CD4-positive, alpha-beta T cell (primary cell): Measurements from ENCODE around the gene NKAIN2. TPM values are rescaled to one million over a fixed set of nuclear protein-coding genes. Genes with fewer than 3 reads are reported as not detected.

ENCODE experiments used
- ATAC-seq: fragments of 200-7000 bp; cut with Tn5 transposase; one replicate; pipeline ENCODE4 v1.10.0; 2022; ENCODE audit warnings: mild to moderate bottlenecking; ENCODE audit not compliant: poor library complexity
- CTCF ChIA-PET: fragments of 350-600 bp; sonication (Branson Sonifier 250); formaldehyde crosslinking; loops from one replicate; lab custom pipeline; 2021; ENCODE audit warnings: antibody characterized with exemption, inconsistent platforms; lab: Charles Lee
- POLR2A ChIA-PET: fragments of 350-600 bp; sonication (Branson Sonifier 250); formaldehyde crosslinking; loops from one replicate; lab custom pipeline; 2021; ENCODE audit warnings: antibody characterized with exemption, inconsistent platforms; lab: Charles Lee
- DNase-seq, 14 experiments: peaks; one replicate each; pipeline ENCODE4 v3.0.0-alpha.2; 2013 to 2020; ENCODE audit warnings: mixed read lengths in 2 of 14
- H3K27ac ChIP-seq, 2 donors: one replicate each; pipeline versions ENCODE4 v1.5.1 to v1.7.0; 2013; ENCODE audit warnings: low read length in 2 of 2, low read depth in 1 of 2, mild to moderate bottlenecking in 1 of 2
- H3K27me3 ChIP-seq, 2 experiments: 1 replicate in 1 of 2; 2 replicates in 1 of 2; pipeline versions ENCODE4 v1.6.1 to v1.7.0; 2013; ENCODE audit warnings: low read length in 2 of 2, control low read depth in 1 of 2, mild to moderate bottlenecking in 1 of 2, moderate library complexity in 1 of 2; ENCODE audit not compliant: insufficient read depth in 2 of 2, control insufficient read depth in 1 of 2
- H3K36me3 ChIP-seq: one replicate; pipeline ENCODE4 v1.6.1; 2013; ENCODE audit warnings: low read length, control low read depth; ENCODE audit not compliant: insufficient read depth
- H3K4me1 ChIP-seq: one replicate; pipeline ENCODE4 v1.6.1; 2013; ENCODE audit warnings: low read length, control low read depth; ENCODE audit not compliant: insufficient read depth
- H3K4me3 ChIP-seq: one replicate; pipeline ENCODE4 v1.5.1; 2013; ENCODE audit warnings: mild to moderate bottlenecking, low read length, moderate library complexity
- H3K9me3 ChIP-seq, 2 experiments: 1 replicate in 1 of 2; 2 replicates in 1 of 2; pipeline versions ENCODE4 v1.6.1 to v1.7.0; 2013; ENCODE audit warnings: low read length in 2 of 2, mild to moderate bottlenecking in 2 of 2, control low read depth in 1 of 2, moderate library complexity in 1 of 2; ENCODE audit not compliant: control insufficient read depth in 1 of 2, insufficient read depth in 1 of 2
- H3K27ac Mint-ChIP-seq: one replicate; pipeline ENCODE4 v1.8.0; 2020; ENCODE audit warnings: mixed read lengths
- H3K27me3 Mint-ChIP-seq: one replicate; pipeline ENCODE4 v1.8.0; 2021; ENCODE audit warnings: mixed read lengths
- H3K36me3 Mint-ChIP-seq: one replicate; pipeline ENCODE4 v1.8.0; 2021; ENCODE audit warnings: low read depth, mixed read lengths
- H3K4me1 Mint-ChIP-seq: one replicate; pipeline ENCODE4 v1.8.0; 2021; ENCODE audit warnings: low read depth, mixed read lengths
- H3K4me3 Mint-ChIP-seq: one replicate; pipeline ENCODE4 v1.8.0; 2020; ENCODE audit warnings: mild to moderate bottlenecking, mixed read lengths
- H3K9me3 Mint-ChIP-seq: one replicate; pipeline ENCODE4 v1.8.0; 2020; ENCODE audit warnings: mixed read lengths
- intact Hi-C, 2 experiments: fragments of 100-400 bp; cut with DNase I in 1 of 2; cut with micrococcal nuclease in 1 of 2; formaldehyde crosslinking; loops; one replicate each; pipeline versions ENCODE4 v1.15.1 to v1.9.0; 2023 to 2025; cut with DNase I, micrococcal nuclease
- total RNA-seq, 174 experiments: library from RNA in 2 of 174; stranded (reverse) in 2 of 174; gene quantifications; one replicate each; pipeline ENCODE4 v1.2.3 and lab custom pipeline; 2021 to 2026
- TF ChIP-seq, protein P1 (sequence below): fragments of 200-600 bp; IDR thresholded peaks from one replicate; pipeline ENCODE4 v1.8.0; 2022; ENCODE audit warnings: antibody characterized with exemption, mild to moderate bottlenecking

NKAIN2 gene
- total RNA-seq, 2 experiments from 2014 or later = not detected

DNA sequence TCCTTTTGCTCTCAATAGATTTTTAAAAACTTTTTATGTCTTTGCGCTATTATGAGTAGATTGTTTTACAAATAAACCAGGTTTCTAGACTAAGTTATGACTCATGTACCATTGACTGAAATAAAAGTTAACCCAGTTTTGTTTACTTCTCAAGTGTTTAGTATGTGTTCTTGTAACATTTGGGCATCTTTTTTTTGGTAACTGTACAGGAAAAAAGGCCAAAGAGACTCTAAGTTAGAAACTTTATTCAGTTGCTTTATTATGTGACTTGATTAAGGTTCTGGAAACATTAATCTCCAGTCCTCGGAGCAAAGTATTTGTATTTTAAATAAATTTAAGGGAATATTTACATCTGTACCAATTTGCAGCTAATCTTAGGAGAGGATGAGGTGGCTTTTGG is 2.9 kb downstream of the NKAIN2 start:
- H3K27ac ChIP-seq = no peak overlapping the region
- ChIA-PET POLR2A (no interaction called here), CTCF (no interaction called here)
- Mint-ChIP-seq H3K27me3 (peaks cover 70% of the 10 kb centered on the region), H3K4me3 (no peak overlapping the region), H3K36me3 (no peaks in the 10 kb centered on the region), H3K9me3 (no peaks in the 10 kb centered on the region), H3K4me1 (peaks cover 13% of the 10 kb centered on the region), H3K27ac (no peak overlapping the region)
- DNase-seq (no peak), ATAC-seq (no peak)
- intact Hi-C loops = no loop called here
- peaks cover 15 to 36% of the 10 kb centered on the region in 2 experiments for H3K27me3 ChIP-seq
- no peak overlapping the region for H3K4me3 ChIP-seq
- H3K36me3 ChIP-seq = no peaks in the 10 kb centered on the region
- peaks cover 9% of the 10 kb centered on the region for H3K4me1 ChIP-seq
- TF ChIP-seq, protein P1, sequence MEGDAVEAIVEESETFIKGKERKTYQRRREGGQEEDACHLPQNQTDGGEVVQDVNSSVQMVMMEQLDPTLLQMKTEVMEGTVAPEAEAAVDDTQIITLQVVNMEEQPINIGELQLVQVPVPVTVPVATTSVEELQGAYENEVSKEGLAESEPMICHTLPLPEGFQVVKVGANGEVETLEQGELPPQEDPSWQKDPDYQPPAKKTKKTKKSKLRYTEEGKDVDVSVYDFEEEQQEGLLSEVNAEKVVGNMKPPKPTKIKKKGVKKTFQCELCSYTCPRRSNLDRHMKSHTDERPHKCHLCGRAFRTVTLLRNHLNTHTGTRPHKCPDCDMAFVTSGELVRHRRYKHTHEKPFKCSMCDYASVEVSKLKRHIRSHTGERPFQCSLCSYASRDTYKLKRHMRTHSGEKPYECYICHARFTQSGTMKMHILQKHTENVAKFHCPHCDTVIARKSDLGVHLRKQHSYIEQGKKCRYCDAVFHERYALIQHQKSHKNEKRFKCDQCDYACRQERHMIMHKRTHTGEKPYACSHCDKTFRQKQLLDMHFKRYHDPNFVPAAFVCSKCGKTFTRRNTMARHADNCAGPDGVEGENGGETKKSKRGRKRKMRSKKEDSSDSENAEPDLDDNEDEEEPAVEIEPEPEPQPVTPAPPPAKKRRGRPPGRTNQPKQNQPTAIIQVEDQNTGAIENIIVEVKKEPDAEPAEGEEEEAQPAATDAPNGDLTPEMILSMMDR = no peak
- peaks cover 0 to 7% of the 10 kb centered on the region in 2 experiments for H3K9me3 ChIP-seq

DNA sequence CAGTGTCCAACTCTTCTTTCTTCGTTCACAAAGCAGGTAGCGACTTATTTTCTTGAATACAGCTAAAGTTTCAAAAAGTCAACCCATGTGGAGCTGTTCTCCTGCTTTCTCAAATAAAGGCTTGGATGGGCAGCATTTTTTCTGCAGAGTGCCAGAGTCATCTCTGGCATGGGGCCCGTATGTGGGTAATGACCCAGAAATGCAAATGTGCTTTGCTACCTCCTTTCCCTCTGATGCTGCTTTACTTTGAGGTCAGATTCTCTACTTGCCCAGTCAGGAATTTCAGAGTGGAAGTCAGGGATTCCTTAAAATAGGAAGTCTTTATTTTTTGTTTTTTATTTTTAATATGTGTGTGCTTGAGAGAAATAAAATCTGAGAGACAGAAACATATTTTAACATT is 4.9 kb downstream of the NKAIN2 start:
- intact Hi-C loops = no loop called here
- ATAC-seq (no peak), DNase-seq (no peak)
- Histone ChIP-seq H3K9me3 (no peaks in the 10 kb centered on the region), H3K4me1 (no peaks in the 10 kb centered on the region), H3K4me3 (no peak overlapping the region), H3K27me3 (peaks cover 8 to 28% of the 10 kb centered on the region in 2 experiments), H3K36me3 (no peaks in the 10 kb centered on the region), H3K27ac (no peak overlapping the region)
- no peak overlapping the region for H3K4me3 Mint-ChIP-seq
- TF ChIP-seq, protein P1 = no peak
- H3K9me3 Mint-ChIP-seq = no peaks in the 10 kb centered on the region
- peaks cover 7% of the 10 kb centered on the region for H3K4me1 Mint-ChIP-seq
- ChIA-PET CTCF (no interaction called here), POLR2A (no interaction called here)
- peaks cover 53% of the 10 kb centered on the region for H3K27me3 Mint-ChIP-seq
- H3K27ac Mint-ChIP-seq = no peak overlapping the region
- H3K36me3 Mint-ChIP-seq = no peaks in the 10 kb centered on the region

DNA sequence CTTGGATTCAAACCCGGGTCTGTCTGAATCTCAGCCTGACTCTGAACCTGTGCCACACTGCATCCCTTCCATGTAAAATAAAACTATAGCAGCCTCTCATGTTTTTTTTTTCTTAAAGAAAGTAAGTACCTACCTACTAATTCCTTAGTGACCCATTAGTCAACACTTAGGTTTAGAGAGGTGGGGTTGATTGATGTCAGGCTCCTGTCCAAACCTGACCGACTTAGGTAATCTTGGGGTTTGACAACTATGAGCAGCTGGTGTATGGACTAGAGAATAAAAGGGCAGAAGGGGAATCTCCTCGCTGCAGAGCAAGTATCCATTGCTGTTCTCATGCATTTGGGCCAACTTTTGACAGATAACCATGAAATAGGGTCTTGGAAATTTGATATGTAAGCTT is 6.5 kb downstream of the NKAIN2 start:
- ChIA-PET POLR2A (no interaction called here), CTCF (no interaction called here)
- no peak overlapping the region for H3K4me3 ChIP-seq
- Mint-ChIP-seq H3K4me1 (no peaks in the 10 kb centered on the region), H3K36me3 (no peaks in the 10 kb centered on the region), H3K27ac (no peak overlapping the region), H3K9me3 (no peaks in the 10 kb centered on the region), H3K4me3 (no peak overlapping the region), H3K27me3 (peaks cover 40% of the 10 kb centered on the region)
- ATAC-seq = no peak
- no peaks in the 10 kb centered on the region for H3K4me1 ChIP-seq
- intact Hi-C loops = no loop called here
- peaks cover 0 to 14% of the 10 kb centered on the region in 2 experiments for H3K27me3 ChIP-seq
- no peaks in the 10 kb centered on the region for H3K36me3 ChIP-seq
- H3K27ac ChIP-seq = no peak overlapping the region
- no peak for DNase-seq
- no peaks in the 10 kb centered on the region for H3K9me3 ChIP-seq
- TF ChIP-seq, protein P1 = no peak
